Osteoblast (primary cell): ENCODE measurements around the gene PLA2G2E. TPM values are rescaled to one million over a fixed set of nuclear protein-coding genes. Genes with fewer than 3 reads are reported as not detected.
"Not testable (repeated sequence)": the region's sequence is repeated elsewhere in the genome, so short reads cannot be mapped to it uniquely, and the experiment has no call there.

ENCODE experiments used
- DNase-seq: peaks from one replicate; pipeline ENCODE4 v3.0.0; 2011; ENCODE audit warnings: low spot score, mixed read lengths; ENCODE audit not compliant: insufficient read length; ENCODE audit errors: missing footprints
- H2AFZ ChIP-seq: 2 replicates; pipeline ENCODE4 v1.6.0; 2011; ENCODE audit warnings: mild to moderate bottlenecking, low read length
- H3K27ac ChIP-seq: 2 replicates; pipeline ENCODE4 v1.5.1; 2011; ENCODE audit warnings: mild to moderate bottlenecking, low read depth, low read length, moderate library complexity
- H3K27me3 ChIP-seq: 2 replicates; pipeline ENCODE4 v1.6.0; 2012; ENCODE audit warnings: mild to moderate bottlenecking, control low read depth, inconsistent platforms, low read length, moderate library complexity; ENCODE audit not compliant: insufficient read depth
- H3K36me3 ChIP-seq: 2 replicates; pipeline ENCODE4 v1.5.1; 2011; ENCODE audit warnings: mild to moderate bottlenecking, low read length, control low read depth, moderate library complexity; ENCODE audit not compliant: insufficient read depth
- H3K4me1 ChIP-seq: 2 replicates; pipeline ENCODE4 v1.5.1; 2011; ENCODE audit warnings: mild to moderate bottlenecking, low read length, control low read depth, moderate library complexity; ENCODE audit not compliant: insufficient read depth
- H3K4me2 ChIP-seq: 2 replicates; pipeline ENCODE4 v1.6.0; 2011; ENCODE audit warnings: mild to moderate bottlenecking, low read length; ENCODE audit not compliant: insufficient read depth
- H3K4me3 ChIP-seq: fragments of 200-600 bp; sonication (generic); 3 replicates; pipeline ENCODE4 v1.5.1; 2012; ENCODE audit warnings: mild to moderate bottlenecking, low read length, inconsistent platforms; ENCODE audit not compliant: insufficient read depth
- H3K79me2 ChIP-seq: 2 replicates; pipeline ENCODE4 v1.6.0; 2012; ENCODE audit warnings: mild to moderate bottlenecking, low read length, control low read depth, inconsistent platforms; ENCODE audit not compliant: insufficient read depth
- H3K9me3 ChIP-seq: 2 replicates; pipeline ENCODE4 v1.5.1; 2011; ENCODE audit warnings: low read depth, low read length, control low read depth
- H4K20me1 ChIP-seq: 2 replicates; pipeline ENCODE4 v1.6.0; 2012; ENCODE audit warnings: mild to moderate bottlenecking, low read length, control low read depth; ENCODE audit not compliant: insufficient read depth
- CTCF ChIP-seq: IDR thresholded peaks from 2 replicates; pipeline ENCODE4 v1.5.1; 2011; ENCODE audit warnings: mild to moderate bottlenecking, low read depth, low read length, moderate library complexity; ENCODE audit errors: extremely low read depth
- total RNA-seq: library from RNA; depleted of rRNA; stranded (reverse); fragments of >200 nt; gene quantifications from 2 replicates; pipeline ENCODE4 v1.2.3, GENCODE V29; 2012

The PLA2G2E gene
- total RNA-seq, 1 donor, result not detected

- H3K79me2 ChIP-seq, result peaks cover 46% of the 10 kb centered on the region
- peaks cover 16% of the 10 kb centered on the region for H3K27me3 ChIP-seq
- H3K9me3 ChIP-seq, result no peaks in the 10 kb centered on the region
Measured at GRCh38 chr1:19882111-19883071, 41.0 kb downstream of the PLA2G2E start, which contains the start of gene OTUD3. Gene OTUD3, plus strand, starts transcription at chr1:19882395. Its CDS starts 119 bp downstream, at chr1:19882514.

GRCh38 chr1:19880841-19881240, 42.6 kb downstream of the PLA2G2E start:
- peaks cover 31% of the 10 kb centered on the region for H4K20me1 ChIP-seq
- not testable (repeated sequence) for H3K9me3 ChIP-seq, H3K36me3 ChIP-seq, H3K4me3 ChIP-seq, H2AFZ ChIP-seq, H3K4me2 ChIP-seq, DNase-seq, H3K27ac ChIP-seq
- peaks cover 19% of the 10 kb centered on the region for H3K27me3 ChIP-seq
- H3K79me2 ChIP-seq, result peaks cover 33% of the 10 kb centered on the region
- H3K4me1 ChIP-seq, result peaks cover 22% of the 10 kb centered on the region

More at GRCh38 chr1:19882111-19883071, 41.0 kb downstream of the PLA2G2E start, which contains the start of gene OTUD3:
- H3K4me2 ChIP-seq, result peak within 1 kb of the TSS; percentile 92
- peaks cover 37% of the 10 kb centered on the region for H4K20me1 ChIP-seq
- peak within 1 kb of the TSS; percentile 95 for H2AFZ ChIP-seq
- H3K4me1 ChIP-seq, result peaks cover 22% of the 10 kb centered on the region
- peaks cover 4% of the 10 kb centered on the region for H3K36me3 ChIP-seq
- H3K4me3 ChIP-seq, result peak within 1 kb of the TSS; percentile 97
- TF ChIP-seq CTCF, result peak; percentile 98
- peak; percentile 99 for DNase-seq
- H3K27ac ChIP-seq, result peak within 1 kb of the TSS; percentile 48

- H3K4me1 ChIP-seq, result peaks cover 22% of the 10 kb centered on the region
- no peak overlapping the region for H2AFZ ChIP-seq
- no peaks in the 10 kb centered on the region for H3K9me3 ChIP-seq
- H3K4me2 ChIP-seq, result no peak overlapping the region
- peaks cover 22% of the 10 kb centered on the region for H3K79me2 ChIP-seq
- H3K27me3 ChIP-seq, result peaks cover 19% of the 10 kb centered on the region
- no peak for DNase-seq
- peaks cover 2% of the 10 kb centered on the region for H3K36me3 ChIP-seq
- H3K27ac ChIP-seq, result no peak overlapping the region
- H3K4me3 ChIP-seq, result no peak overlapping the region
- TF ChIP-seq CTCF, result no peak
- peaks cover 19% of the 10 kb centered on the region for H4K20me1 ChIP-seq
Measured at GRCh38 chr1:19879661-19880060, 43.8 kb downstream of the PLA2G2E start.

GRCh38 chr1:19879227-19879626, 44.2 kb downstream of the PLA2G2E start:
- no peak overlapping the region for H3K27ac ChIP-seq
- H3K4me1 ChIP-seq, result peaks cover 18% of the 10 kb centered on the region
- H3K4me3 ChIP-seq, result no peak overlapping the region
- peaks cover 17% of the 10 kb centered on the region for H3K79me2 ChIP-seq
- H2AFZ ChIP-seq, result no peak overlapping the region
- no peaks in the 10 kb centered on the region for H3K9me3 ChIP-seq
- no peak for DNase-seq
- peaks cover 19% of the 10 kb centered on the region for H3K27me3 ChIP-seq
- no peak overlapping the region for H3K4me2 ChIP-seq
- H4K20me1 ChIP-seq, result peaks cover 15% of the 10 kb centered on the region
- H3K36me3 ChIP-seq, result no peaks in the 10 kb centered on the region
- no peak for TF ChIP-seq CTCF
